Activated CD8-positive, alpha-beta T cell treated with anti-CD3 and anti-CD28 coated beads for 36 hours (primary cell): ENCODE results near the gene OAT. TPM values are rescaled to one million over a fixed set of nuclear protein-coding genes. Genes with fewer than 3 reads are reported as not detected.

Experiments used
- ATAC-seq: fragments of 200-7000 bp; cut with Tn5 transposase; one replicate; pipeline ENCODE4 v1.10.0; 2021; ENCODE audit warnings: mild to moderate bottlenecking, moderate library complexity
- CTCF ChIA-PET: fragments of 350-600 bp; sonication (Branson Sonifier 250); formaldehyde crosslinking; loops from one replicate; lab custom pipeline; 2021; ENCODE audit warnings: antibody characterized with exemption; lab: Charles Lee
- POLR2A ChIA-PET: fragments of 350-600 bp; sonication (Branson Sonifier 250); formaldehyde crosslinking; loops from one replicate; lab custom pipeline; 2021; ENCODE audit warnings: antibody characterized with exemption; lab: Charles Lee
- DNase-seq: peaks from one replicate; pipeline ENCODE4 v3.0.0-alpha.2; 2020
- H3K27ac Mint-ChIP-seq: one replicate; pipeline ENCODE4 v1.8.0; 2021; ENCODE audit warnings: mild to moderate bottlenecking, mixed read lengths
- H3K27me3 Mint-ChIP-seq: one replicate; pipeline ENCODE4 v1.8.0; 2021; ENCODE audit warnings: mixed read lengths
- H3K36me3 Mint-ChIP-seq: one replicate; pipeline ENCODE4 v1.8.0; 2021; ENCODE audit warnings: low read depth, mixed read lengths
- H3K4me1 Mint-ChIP-seq: one replicate; pipeline ENCODE4 v1.8.0; 2021; ENCODE audit warnings: low read depth, mixed read lengths
- H3K4me3 Mint-ChIP-seq: one replicate; pipeline ENCODE4 v1.8.0; 2021; ENCODE audit warnings: mild to moderate bottlenecking, moderate library complexity, mixed read lengths
- H3K9me3 Mint-ChIP-seq: one replicate; pipeline ENCODE4 v1.8.0; 2021; ENCODE audit warnings: mixed read lengths
- CTCF ChIP-seq: fragments of 200-600 bp; IDR thresholded peaks from one replicate; pipeline ENCODE4 v1.8.0; 2022; ENCODE audit warnings: antibody characterized with exemption, mild to moderate bottlenecking
- intact Hi-C: fragments of 100-400 bp; cut with micrococcal nuclease; formaldehyde crosslinking; loops from one replicate; pipeline ENCODE4 v1.10.0; 2022
- total RNA-seq, 2 experiments: library from RNA; stranded (reverse); gene quantifications; one replicate each; pipeline ENCODE4 v1.2.3, GENCODE V29; 2021

OAT gene
- total RNA-seq, 2 experiments from 2014 or later = 40.2 to 44.3 TPM

GRCh38 chr10:124423813-124424212, 5.1 kb upstream of the OAT start:
- Mint-ChIP-seq H3K4me1 (peaks cover 4% of the 10 kb centered on the region), H3K36me3 (no peaks in the 10 kb centered on the region), H3K4me3 (no peak overlapping the region), H3K9me3 (no peaks in the 10 kb centered on the region), H3K27ac (no peak overlapping the region), H3K27me3 (peaks cover 8% of the 10 kb centered on the region)
- POLR2A ChIA-PET = interaction anchor here (1.5 kb wide), 1 partner anchor 38 kb away, joined by 3 read pairs; the partner anchor contains the start of gene LHPP
- intact Hi-C loops = no loop called here
- ATAC-seq = no peak
- CTCF ChIA-PET = interaction anchor here (0.9 to 1.0 kb wide), 2 partner anchors 15 to 35 kb away, joined by 3 to 7 read pairs; no protein-coding TSS in a partner anchor
- DNase-seq = no peak
- no peak for TF ChIP-seq CTCF

GRCh38 chr10:124422742-124423141, 4.0 kb upstream of the OAT start:
- Mint-ChIP-seq H3K9me3 (no peaks in the 10 kb centered on the region), H3K27ac (no peak overlapping the region), H3K36me3 (no peaks in the 10 kb centered on the region), H3K4me1 (peaks cover 4% of the 10 kb centered on the region), H3K27me3 (peaks cover 8% of the 10 kb centered on the region), H3K4me3 (no peak overlapping the region)
- DNase-seq = no peak
- no peak for TF ChIP-seq CTCF
- POLR2A ChIA-PET = no interaction called here
- intact Hi-C loops = no loop called here
- CTCF ChIA-PET = no interaction called here
- ATAC-seq = no peak

- POLR2A ChIA-PET = no interaction called here
- Mint-ChIP-seq H3K36me3 (no peaks in the 10 kb centered on the region), H3K9me3 (no peaks in the 10 kb centered on the region), H3K4me1 (peaks cover 16% of the 10 kb centered on the region), H3K4me3 (no peak overlapping the region), H3K27me3 (peaks cover 7% of the 10 kb centered on the region), H3K27ac (no peak overlapping the region)
- no peak for TF ChIP-seq CTCF
- CTCF ChIA-PET = interaction anchor here (0.8 to 1.5 kb wide), 2 partner anchors 17 to 34 kb away, joined by 3 read pairs; no protein-coding TSS in a partner anchor
- ATAC-seq (no peak), DNase-seq (no peak)
- intact Hi-C loops = no loop called here
Measured at GRCh38 chr10:124420254-124420653, 1.5 kb upstream of the OAT start.

GRCh38 chr10:124419635-124420034, 912 bp upstream of the OAT start:
- Mint-ChIP-seq H3K36me3 (no peaks in the 10 kb centered on the region), H3K4me3 (peak overlapping the region; percentile 81), H3K9me3 (no peaks in the 10 kb centered on the region), H3K27me3 (peaks cover 7% of the 10 kb centered on the region), H3K27ac (no peak overlapping the region), H3K4me1 (peaks cover 16% of the 10 kb centered on the region)
- no peak for TF ChIP-seq CTCF
- DNase-seq = no peak
- no peak for ATAC-seq
- intact Hi-C loops = no loop called here
- ChIA-PET CTCF (interaction anchor here (0.8 to 0.9 kb wide), 2 partner anchors 16 kb away, joined by 3 to 5 read pairs; no protein-coding TSS in a partner anchor), POLR2A (no interaction called here)

GRCh38 chr10:124417895-124418725, 613 bp downstream of the OAT start:
- intact Hi-C loops = no loop called here
- peak; percentile 35 for ATAC-seq
- TF ChIP-seq CTCF = no peak
- POLR2A ChIA-PET = interaction anchor here (1.0 to 2.5 kb wide), 2 partner anchors 15 to 43 kb away, joined by 4 to 10 read pairs; partner anchors contain the start of gene LHPP
- peak; percentile 61 for DNase-seq
- CTCF ChIA-PET = interaction anchor here (1.0 to 1.4 kb wide), 5 partner anchors 9 to 31 kb away, joined by 3 to 6 read pairs (median 3); no protein-coding TSS in a partner anchor
- Mint-ChIP-seq H3K36me3 (no peaks in the 10 kb centered on the region), H3K4me3 (peak overlapping the region; percentile 81), H3K9me3 (no peaks in the 10 kb centered on the region), H3K27ac (peak overlapping the region; percentile 42), H3K4me1 (peaks cover 16% of the 10 kb centered on the region), H3K27me3 (peaks cover 2% of the 10 kb centered on the region)
